GM18873 (cell line): ENCODE data around the gene IDS.
"Not testable (repeated sequence)": the region's sequence is repeated elsewhere in the genome, so short reads cannot be mapped to it uniquely, and the experiment has no call there.

ENCODE experiments used
- ATAC-seq: cut with Tn5 transposase; IDR thresholded peaks from one replicate; pipeline ENCODE4 v1.9.1; 2021; ENCODE audit warnings: mild to moderate bottlenecking, moderate library complexity, moderate number of reproducible peaks; ENCODE audit not compliant: unreplicated experiment, low FRiP score

Gene IDS

DNA sequence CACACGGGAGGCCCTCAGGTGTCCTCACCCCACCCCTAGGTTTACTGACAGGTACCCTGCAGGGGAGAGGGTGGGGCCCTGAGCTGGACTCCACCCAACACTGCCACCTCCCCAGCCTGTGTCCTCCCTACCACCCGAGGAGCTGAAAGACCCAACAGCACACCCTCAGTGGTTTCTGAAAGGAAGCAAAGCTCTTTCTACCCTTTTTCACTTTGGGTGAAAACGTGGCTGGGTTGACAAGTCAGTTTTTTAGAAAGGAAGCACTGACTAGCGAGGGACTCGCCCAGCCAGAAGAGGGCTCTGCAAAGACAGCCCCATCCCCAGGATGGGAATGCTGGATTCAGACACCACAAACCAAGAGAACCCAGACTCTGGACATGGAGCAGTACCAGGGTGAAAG is 2.2 kb downstream of the IDS start:
- ATAC-seq, result not testable (repeated sequence)

DNA sequence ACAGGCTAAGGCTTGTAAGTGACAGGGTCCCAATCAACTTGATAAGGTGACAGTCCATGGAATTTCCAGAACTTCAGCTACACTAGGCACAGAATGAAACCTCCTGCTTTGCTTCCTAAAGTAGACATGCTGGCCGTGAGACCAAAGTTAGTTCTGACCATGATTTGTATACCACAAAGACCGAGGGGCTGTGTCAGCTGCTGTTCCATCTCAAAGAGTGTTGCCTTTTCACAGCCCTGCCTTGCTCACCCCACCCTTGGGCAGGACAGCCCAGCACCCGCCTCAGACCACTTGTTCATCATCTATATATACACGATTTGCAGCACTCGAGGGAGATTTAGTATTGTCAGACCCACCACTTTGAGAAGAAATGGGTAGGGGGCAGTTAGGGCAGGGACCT is 5.3 kb downstream of the IDS start:
- no peak for ATAC-seq

DNA sequence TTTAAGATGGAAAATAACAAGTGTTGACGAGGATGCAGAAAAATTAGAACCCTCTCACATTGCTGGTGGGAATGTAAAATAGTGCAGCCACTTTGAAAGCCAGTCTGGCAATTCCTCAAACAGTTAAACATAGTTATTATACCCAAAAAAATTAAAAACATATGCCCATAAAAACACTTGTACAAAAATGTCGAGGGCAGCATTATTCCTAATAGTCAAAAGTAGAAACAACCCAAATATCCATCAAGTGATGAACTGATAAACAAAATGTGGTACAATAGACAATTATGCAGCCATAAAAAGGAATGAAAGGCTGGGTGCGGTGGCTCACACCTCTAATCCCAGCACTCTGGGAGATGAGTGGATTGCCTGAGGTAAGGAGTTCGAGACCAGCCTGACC is 6.3 kb downstream of the IDS start:
- ATAC-seq, result no peak

DNA sequence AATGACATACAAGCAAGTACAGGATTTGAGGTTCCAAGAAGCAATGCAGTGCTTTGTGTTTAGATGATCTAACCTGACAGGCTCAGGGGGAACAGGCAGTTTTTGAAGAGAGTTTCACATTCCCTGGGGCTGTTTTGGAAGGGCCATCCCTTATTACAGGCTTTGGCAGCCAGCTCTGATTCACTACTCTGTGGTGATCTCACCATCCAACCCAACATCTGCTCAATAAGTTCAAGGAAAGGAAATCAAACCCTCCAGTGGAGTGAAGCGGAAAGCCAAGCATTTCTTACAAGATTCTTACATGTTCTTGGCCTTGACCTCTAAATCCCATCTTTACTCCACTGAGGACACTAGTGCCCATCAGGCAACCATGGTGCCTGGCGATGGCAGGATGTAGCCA is 7.5 kb downstream of the IDS start:
- no peak for ATAC-seq

DNA sequence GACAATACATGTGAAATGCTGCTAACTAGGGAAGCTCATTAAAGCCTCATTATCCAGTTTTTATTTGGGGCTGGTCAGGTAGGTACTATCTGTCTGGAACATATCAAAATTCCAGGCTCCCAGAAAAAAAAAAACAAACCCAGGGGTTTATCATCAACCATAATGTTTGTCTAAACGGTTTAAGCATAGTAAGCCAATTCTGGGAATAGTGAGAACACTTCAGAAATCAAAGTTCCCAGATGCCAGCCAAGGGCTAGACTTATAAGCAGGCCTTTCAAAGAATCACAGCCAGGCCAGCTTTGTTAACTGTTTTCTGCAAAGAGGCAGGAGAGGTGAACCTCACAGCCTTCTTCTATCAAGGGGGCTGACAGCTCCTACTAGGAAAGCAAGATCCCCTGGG is 8.1 kb downstream of the IDS start:
- ATAC-seq, result no peak

DNA sequence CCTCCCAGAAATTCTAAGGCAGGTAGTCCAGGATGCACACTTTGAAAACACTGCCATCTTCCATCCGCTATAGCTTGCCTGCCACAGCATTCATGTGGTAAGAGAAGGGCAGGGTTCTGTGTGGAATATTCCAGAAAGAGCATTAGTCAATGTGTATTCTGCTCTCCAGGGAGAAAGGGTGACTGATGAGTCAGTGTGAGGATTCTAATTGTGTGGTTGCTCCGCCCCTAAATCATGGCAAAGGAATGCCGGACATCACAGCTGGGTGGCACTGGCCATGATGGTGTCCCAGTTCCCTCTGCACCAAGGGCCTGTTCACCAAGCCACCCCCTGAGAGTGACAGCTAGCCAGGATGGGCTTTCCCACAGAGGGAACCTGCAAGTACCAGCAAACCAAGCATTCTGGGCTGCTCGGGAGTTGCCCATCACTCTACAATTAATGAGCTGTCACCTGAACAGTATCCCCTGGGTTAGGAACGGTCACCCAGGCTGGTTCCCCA is 9.5 kb downstream of the IDS start:
- ATAC-seq, result no peak

DNA sequence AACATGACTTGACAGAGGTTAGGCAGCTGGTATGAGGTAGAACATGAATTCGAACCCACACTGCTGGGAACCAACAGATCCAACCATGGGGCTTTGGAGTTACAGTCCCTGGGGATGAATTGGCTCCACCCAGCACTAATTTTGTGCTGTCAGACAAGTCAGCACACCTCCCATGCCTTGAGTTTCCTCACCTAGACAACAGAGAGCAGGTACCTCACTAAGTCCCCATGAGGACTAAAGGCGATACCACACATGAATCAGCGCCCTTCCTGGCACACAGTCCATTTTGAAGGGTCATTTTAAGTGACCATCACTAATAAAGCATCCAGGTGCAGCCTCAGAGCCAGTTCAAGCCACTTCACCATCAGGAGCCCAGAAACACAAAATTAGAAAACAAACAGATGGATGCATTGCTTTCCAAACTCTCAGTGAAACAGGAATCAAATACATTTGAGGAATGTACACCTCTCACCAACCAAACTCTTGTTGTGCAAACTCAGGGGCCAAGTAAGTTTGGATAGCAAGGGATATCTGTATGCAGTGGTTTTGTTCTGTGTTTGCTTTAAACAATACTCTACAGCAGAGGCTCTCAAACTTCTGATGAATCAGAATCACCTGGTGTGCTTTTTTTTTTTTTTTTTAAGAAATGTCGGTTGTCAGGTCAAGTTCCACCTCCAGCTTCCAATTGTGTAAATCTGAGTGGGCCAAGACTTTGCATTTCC is 10.1 kb downstream of the IDS start:
- ATAC-seq, result no peak

DNA sequence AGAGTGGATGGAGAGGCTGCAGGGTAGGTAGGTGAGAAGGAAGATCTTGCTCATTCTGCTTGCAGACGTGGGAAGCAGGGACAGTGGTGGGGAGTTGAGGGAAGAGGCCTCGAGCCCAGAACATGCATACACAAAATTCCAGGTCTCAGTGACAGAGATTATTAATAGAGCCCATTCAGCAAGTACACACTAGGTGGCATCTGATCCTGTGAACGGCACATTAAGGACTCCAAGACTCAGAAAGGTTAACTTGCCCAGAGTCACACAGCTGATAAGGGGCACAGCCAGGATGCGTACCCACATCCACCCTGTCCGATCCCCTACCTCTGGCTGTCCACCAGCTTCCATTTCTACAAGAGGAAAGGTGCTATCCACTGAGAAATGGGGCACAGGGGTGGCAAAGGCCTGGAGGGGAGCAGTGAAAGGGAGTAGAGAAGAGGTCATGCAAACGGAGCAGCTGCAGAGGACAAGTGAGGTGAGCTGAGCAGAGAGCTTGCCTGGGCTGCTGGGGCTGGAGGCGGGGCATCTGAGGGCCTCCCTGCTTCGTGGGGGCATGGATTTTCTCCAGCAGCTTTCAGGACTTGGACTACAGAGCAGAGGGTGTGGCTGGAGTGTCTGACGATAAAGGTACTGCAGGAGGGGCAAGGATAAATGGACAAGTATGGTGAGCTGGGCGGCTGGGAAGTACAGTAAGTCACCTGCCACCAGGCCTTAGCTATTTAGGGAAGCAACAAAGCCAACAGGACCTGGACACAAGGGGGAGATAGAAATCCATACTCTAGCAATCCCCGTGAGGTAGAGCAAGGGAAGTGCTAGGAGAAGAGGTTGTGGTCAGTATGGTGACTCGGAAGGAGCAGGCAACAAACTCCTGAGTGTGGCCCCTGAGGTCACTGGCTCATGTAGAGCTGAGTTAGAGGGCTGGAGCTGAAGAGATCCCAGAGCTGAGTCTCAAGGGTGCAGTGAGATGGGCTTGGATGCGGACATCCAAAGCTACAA is 11.2 kb downstream of the IDS start:
- no peak for ATAC-seq

DNA sequence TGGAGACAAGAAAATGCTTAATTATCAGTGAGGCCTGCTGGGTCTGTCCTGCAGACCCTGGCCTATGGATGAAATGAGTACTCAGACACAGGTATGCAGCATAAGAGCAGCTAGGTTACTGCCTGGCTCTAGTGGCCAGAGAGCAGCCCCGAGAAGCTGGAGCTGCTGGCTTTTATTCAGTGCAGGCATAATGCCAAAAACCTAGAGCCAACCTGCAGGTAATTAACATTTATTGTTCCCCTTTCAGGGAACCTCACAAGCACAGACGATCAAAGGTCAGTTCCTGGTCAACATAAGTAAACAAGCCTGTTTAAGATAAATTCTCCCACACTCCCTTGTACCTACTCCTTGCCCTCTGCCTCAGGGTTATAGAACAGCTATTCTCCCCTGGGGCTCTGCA is 13.3 kb downstream of the IDS start:
- no peak for ATAC-seq

DNA sequence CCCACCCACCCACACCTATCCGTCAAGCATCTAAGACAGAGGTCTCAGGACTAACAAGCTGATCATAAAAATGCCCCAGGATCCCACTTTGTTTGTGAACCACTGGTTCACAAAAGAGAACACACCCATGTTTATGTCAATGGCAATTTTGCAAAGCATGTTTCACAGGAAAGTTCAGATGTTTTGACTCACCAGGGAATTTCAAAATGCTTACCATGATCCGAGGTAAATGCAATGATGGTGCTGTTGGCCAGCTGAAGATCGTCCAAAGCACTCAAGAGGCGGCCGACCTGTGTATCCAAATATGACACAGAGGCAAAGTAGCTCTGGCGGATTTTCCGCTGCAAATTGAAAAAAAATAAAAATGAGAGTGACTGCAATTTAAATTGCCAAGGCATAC is 15.0 kb downstream of the IDS start:
- ATAC-seq, result no peak

DNA sequence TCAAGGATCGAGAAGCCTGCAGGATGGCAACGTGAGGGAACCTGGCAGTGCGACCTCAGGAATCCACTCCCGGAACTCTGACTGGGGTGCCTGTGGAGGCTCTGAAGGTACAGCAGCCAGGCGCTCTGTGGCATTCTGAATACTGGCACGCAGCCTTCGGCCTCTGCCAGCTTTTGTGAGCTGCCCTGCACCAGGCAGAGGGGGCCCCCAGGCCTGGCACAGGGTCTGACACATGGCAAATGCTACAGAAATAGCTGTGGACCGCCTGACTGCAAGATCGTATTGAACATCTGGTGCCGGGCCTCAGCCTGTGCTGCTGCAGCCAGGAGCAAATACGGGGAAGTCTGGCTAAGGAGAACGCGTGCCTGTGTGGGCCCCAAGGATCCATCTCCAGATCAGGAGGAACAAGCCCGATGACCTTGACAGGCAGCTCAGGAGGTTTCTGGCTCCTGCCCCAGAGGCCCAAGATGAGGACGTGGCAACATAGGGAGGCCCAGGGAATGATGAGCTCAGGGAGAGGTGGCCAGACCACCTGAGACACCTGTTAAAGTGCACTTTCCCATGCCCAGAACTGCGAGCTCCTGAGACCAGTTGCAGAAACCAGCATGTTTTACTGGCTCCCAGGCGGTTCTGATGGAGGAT is 16.6 kb downstream of the IDS start:
- ATAC-seq, result not testable (repeated sequence)

DNA sequence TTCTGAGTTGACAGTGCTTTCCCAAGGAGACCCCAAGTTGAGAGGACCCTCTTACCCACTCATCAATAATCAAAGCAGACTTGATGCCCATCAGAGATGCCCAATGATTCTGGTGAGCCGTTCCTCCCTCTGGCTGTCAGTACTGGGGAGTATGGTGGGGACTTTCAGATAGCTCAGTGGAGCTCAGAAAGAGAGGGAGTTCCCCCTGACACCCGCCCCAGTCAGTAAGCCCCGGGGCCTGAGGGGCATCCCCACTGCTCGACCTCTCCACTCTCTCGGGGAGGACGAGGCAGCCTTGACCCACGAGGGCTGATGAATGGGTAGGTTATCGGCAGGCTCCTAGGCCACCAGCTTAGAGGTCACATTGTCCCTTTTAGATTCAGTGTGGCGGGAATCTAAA is 17.1 kb downstream of the IDS start:
- ATAC-seq, result not testable (repeated sequence)

DNA sequence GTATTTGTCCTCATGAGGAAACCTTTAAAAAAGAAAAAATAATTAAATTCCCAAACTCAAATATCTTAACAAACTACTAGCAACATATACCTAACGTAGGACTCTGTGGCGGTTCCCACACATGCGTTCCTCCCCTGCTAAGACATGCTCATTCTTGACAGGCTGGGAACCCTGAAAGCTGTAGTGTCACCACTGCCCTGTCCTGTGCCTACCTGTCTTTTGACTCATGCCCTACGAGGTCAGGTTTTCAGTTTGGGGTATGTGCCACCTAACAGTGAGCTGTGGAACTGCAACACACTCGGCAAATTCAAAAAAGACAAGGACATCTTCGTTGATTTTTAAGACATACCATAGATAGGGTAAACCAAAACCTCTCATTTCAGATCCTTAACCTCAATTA is 17.8 kb downstream of the IDS start:
- ATAC-seq, result peak; percentile 43

DNA sequence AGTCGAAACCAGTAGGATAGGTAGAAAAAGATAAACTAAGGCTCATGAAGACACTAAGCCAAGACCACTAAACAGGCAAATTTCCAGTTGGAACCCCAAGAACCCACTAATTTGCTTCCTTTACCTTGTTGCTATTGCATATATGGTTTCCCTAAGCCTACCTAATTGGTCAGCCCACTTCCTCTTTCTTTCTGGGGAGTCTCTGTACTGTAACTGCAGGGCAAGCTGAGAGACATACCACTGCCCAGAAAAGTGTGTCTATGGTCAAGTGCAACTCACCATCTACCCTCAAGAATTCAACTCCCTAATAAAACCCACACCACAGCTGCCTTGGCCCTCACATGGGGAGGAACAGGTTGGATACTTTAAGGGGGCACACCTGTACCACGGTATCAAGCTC is 28.6 kb downstream of the IDS start:
- ATAC-seq, result no peak

DNA sequence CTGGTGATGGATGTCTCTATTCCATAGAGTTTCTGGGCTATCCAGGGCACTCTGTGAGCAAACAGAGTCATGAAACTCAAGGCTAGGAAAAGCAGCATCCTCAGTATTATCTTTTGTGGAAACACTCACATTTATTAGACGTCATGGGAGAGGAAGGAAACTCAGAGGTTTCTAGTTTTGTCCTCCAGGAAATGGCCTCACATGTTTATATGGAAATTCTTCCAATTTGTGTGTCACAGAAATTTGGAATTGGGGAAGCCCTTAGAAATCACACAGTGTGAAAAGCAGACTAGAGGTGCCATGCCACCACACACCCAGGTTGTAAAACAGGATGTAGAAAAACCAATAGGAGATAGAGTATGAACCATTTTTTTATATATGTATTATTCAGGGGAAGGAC is 31.1 kb downstream of the IDS start:
- no peak for ATAC-seq

DNA sequence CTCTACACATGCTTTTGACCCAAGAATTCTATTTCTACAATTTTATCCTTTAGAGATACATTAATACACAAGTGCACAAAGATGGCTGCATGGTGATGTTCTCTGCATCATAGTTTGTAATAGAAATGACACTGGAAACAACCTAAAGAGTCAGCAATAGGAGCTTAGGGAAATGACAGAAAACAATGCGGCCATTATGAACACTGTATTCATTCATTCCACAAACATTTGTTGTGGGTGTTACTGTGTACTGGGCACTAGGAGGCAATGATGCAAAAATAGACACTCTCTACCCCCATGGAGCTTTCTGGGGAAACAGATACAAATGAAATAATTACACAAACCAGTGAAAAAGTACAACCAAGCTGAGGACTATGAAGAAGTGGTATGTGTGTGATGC is 32.0 kb downstream of the IDS start:
- ATAC-seq, result no peak

DNA sequence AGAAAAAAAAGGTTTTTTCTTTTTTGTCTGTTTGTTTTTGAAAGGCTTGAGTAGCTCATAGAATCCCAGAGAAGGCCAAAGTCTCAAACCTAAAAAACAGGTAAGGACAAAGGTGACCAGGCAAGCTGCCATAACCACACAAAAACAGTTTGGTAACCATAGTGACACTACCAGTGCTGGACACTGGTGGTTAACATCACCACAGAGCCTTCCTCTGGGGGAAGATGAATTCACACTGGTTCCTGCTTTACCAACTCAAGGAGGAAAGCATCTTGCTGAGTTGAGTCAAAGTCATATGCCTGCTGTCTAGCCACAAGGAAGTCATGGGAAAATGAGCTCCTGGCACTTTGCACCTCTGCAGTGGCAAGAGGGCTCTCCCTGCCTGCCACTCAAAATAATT is 32.5 kb downstream of the IDS start:
- ATAC-seq, result no peak

DNA sequence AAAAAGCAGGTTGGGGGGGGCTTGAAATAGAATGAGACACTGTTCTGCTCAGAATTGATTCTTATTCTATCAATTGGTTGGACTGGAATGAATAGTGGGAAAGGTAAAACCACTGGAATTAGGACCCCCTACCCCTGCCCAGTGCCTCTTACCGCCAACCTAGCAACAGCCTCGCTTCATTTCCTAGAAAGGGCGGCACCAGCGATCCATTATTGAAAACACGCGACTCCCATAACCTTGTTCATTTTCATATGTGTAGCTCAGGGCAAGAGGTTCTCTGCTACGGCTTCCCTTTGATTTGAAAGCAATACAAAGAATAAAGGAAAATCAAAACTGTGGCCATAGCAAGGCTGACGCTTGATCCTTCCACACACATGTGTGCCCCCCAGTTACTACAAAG is 33.7 kb downstream of the IDS start:
- no peak for ATAC-seq

DNA sequence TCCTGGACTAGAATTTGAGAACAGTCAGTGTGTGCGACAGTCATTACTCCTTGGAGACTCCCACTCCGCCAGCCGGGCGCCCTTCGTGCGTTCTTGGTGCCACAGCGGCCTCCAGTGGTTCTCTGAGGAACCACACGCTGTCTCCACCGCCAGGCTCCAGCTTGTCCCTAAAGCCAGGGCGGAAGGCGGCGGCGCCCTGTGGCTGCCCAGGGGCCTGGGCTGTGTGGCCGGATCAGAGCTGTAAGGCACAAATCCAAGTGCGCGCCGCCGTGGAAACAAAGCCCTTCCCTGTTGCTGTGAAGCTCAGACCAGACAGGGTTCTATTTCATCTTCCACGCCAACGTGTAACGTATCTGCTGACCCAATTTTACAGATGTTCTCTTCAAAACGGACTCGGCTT is 34.2 kb downstream of the IDS start:
- ATAC-seq, result no peak

DNA sequence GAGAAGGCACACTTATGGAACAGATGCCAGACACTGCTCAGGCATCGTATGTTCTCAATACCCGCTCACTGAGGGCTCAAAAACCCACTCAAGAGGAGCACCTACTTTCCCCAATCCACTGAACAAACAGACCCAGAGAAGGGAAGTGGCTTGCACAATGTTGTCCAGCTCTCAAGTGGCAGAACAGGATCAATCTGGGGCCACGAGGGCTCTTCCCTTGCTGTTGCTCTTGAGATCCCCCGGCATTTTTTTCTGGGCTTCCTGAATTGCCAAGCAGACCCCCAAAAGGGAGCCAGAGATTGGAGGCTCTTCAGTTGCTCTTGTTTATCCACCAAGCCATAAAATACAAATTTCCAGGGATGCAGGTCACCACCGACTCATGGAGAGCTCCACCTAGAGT is 35.7 kb downstream of the IDS start:
- no peak for ATAC-seq

DNA sequence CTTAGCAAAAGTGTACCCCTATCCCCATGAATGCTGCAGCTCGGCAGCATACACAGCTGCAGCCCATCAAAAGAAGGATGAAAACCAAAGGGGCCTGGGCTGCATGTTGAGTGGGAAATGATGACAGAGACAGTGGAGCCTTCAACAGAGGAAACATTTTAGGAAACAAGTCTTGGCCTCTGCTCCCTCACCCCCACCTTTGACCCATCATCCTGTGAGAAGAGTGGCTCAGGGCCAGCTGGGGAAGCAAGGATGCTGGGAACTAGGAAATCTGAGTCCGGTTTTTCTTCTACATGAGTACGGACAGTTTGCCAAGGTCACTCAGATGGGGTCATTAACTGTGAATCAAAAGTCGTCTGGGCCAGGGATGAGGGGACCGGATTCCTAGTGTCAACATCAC is 37.2 kb downstream of the IDS start:
- no peak for ATAC-seq
